Measurements from ENCODE around the gene ZPLD1. TPM values are rescaled to one million over a fixed set of nuclear protein-coding genes. Genes with fewer than 3 reads are reported as not detected.

Gene ZPLD1
- total RNA-seq, result under 1 TPM in 6 of 7 donors, not detected in 1; 0.11 to 0.48 (median 0.30) TPM
- under 1 TPM; 0.20 to 0.34 TPM for polyA plus RNA-seq
- long read RNA-seq, donor 1, result 0 reads
- long read RNA-seq, donor 2, result 0 reads
- long read RNA-seq, donor 3, partial matches to known transcripts, result 0 of 1 reads
- long read RNA-seq, donor 3, other reads (novel, unspliced or antisense), result 1 of 1 reads

GRCh38 chr3:102434715-102435114 is at the start of gene ZPLD1:
ZPLD1 (plus strand) TSS chr3:102435015; CDS start chr3:102438488, 3,473 bp downstream.
- TF ChIP-seq POLR2A (IDR thresholded peaks at IDR 0.05) (no peak), EP300 (IDR thresholded peaks at IDR 0.05) (no peak), CTCF (IDR thresholded peaks at IDR 0.05) (no peak)

GRCh38 chr3:102390171-102390864 is 44.5 kb upstream of the ZPLD1 start:
- 81 to 85% (median 83%) methylated on average over 7 of the region's 7 CpGs for WGBS, 3 donors
- TF ChIP-seq CTCF (IDR thresholded peaks at IDR 0.05) (no peak), POLR2A (IDR thresholded peaks at IDR 0.05) (no peak), EP300 (IDR thresholded peaks at IDR 0.05) (no peak)

More at GRCh38 chr3:102434715-102435114, at the start of gene ZPLD1:
- intact Hi-C loops (cut with DNase I), result no loop called here
- Histone ChIP-seq H3K4me1 (ENCODE audit: insufficient read depth) (no peaks in the 10 kb centered on the region), H3K27me3 (no peaks in the 10 kb centered on the region), H3K4me3 (no peak within 1 kb of the TSS), H3K36me3 (no peaks in the 10 kb centered on the region), H3K9me3 (no peaks in the 10 kb centered on the region), H3K27ac (no peak within 1 kb of the TSS)
- no peak for DNase-seq

GRCh38 chr3:102390916-102391315 is 43.9 kb upstream of the ZPLD1 start:
- 54 to 71% (median 61%) methylated on average over 1 of the region's 1 CpG for WGBS, 3 donors
- Histone ChIP-seq H3K9me3 (no peaks in the 10 kb centered on the region), H3K4me1 (ENCODE audit: insufficient read depth) (no peaks in the 10 kb centered on the region), H3K4me3 (no peak overlapping the region), H3K27me3 (no peaks in the 10 kb centered on the region), H3K27ac (no peak overlapping the region), H3K36me3 (no peaks in the 10 kb centered on the region)
- TF ChIP-seq CTCF (IDR thresholded peaks at IDR 0.05) (no peak), POLR2A (IDR thresholded peaks at IDR 0.05) (no peak), EP300 (IDR thresholded peaks at IDR 0.05) (no peak)
- no peak for DNase-seq
- intact Hi-C loops (cut with DNase I), result no loop called here

More at GRCh38 chr3:102390171-102390864, 44.5 kb upstream of the ZPLD1 start:
- intact Hi-C loops (cut with DNase I), result no loop called here
- Histone ChIP-seq H3K9me3 (no peaks in the 10 kb centered on the region), H3K4me3 (no peak overlapping the region), H3K27ac (no peak overlapping the region), H3K27me3 (no peaks in the 10 kb centered on the region), H3K36me3 (no peaks in the 10 kb centered on the region), H3K4me1 (ENCODE audit: insufficient read depth) (no peaks in the 10 kb centered on the region)
- no peak for DNase-seq

GRCh38 chr3:102391491-102391890 is 43.3 kb upstream of the ZPLD1 start:
- intact Hi-C loops (cut with DNase I), result no loop called here
- H3K27ac ChIP-seq, result no peak overlapping the region

More at GRCh38 chr3:102391491-102391890, 43.3 kb upstream of the ZPLD1 start:
- 74 to 85% (median 82%) methylated on average over 2 of the region's 2 CpGs for WGBS, 3 donors
- Histone ChIP-seq H3K27me3 (no peaks in the 10 kb centered on the region), H3K9me3 (no peaks in the 10 kb centered on the region), H3K4me1 (ENCODE audit: insufficient read depth) (no peaks in the 10 kb centered on the region), H3K36me3 (no peaks in the 10 kb centered on the region), H3K4me3 (no peak overlapping the region)
- no peak for TF ChIP-seq POLR2A (IDR thresholded peaks at IDR 0.05)
- TF ChIP-seq EP300 (IDR thresholded peaks at IDR 0.05), result no peak
- TF ChIP-seq CTCF (IDR thresholded peaks at IDR 0.05), result no peak
- DNase-seq, result no peak

Measured in ovary (tissue), 10 donors.